OCI-M2 (cell line): Measurements from ENCODE around the gene PIAS3.
"Not testable (repeated sequence)": the region's sequence is repeated elsewhere in the genome, so short reads cannot be mapped to it uniquely, and the experiment has no call there.

Source experiments
- DNase-seq: peaks from one replicate; lab custom pipeline; 2025; ENCODE audit not compliant: unreplicated experiment; lab: John Stamatoyannopoulos, UW

Gene PIAS3

DNA sequence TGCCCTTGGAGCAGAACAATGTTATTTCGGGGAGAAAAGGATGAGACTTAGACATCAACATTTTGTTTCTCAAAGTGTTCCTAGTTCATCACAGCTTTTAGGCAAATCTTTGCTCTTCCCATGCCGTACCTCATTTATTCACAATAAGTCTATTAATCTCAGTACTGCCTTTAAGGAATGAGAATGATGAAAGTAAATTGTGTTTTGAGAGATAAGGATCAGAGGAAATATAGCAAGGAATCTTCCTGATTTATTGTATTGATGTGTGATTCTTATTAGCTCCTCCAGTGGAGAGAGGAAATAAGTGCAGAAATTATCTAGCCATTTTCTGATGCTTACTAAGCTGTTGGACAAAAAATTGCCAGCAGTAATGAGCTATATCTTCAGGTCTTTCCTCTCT, 32.9 kb downstream of the PIAS3 start:
- DNase-seq = no peak

- DNase-seq = no peak
Measured at GRCh38 chr1:145824499-145824842, 34.4 kb downstream of the PIAS3 start.

DNA sequence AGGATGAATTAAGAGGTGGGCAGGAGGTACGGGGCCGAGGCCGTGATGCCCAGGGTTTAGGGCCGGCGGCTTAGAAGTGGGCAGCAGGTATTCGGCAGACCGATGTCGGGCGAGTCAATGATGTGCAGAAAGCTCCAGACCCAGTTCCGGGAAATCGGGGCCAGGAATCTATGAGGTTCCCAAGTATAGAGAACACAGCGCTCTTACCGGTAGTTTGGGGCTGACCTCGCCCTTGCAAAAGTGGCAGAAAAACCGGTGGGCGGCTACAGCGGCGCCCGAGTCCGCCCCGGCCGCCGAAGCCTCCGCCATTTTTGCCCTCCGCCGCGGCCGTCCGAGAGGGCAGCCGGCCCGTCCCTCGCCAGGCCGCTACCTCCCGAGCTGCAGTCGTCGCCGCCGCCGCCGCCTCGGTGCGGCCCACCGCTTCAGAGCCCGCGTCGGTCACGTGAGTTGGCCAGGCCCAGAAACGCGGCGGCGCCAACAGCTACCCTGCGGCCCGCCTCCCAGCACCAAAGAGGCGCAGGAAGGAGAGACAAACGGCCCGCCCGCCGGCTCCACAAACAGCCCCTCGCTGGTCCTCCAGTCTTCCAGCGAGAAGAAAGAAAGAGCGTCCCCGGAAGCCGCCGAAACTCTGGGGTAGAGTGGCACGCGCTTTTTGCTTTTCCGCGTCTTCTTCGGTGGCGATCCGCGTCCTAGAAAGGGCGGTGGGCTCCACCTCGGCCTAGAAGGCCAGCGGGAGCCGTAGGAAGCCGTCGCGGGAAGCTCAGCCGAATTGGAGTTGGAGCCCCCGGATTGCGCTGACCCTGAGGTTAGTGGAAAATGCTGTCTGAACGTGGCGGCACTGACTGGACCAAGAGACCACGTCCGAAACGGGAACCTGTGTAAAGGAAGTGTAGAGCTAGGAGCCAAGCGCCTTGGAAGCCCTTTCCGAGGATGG, 35.0 kb downstream of the PIAS3 start, which contains the start of the genes POLR3C and RNF115:
Gene POLR3C (plus strand): TSS at position 636 of the 934 bp plus-strand sequence. CDS start 1,577 bp downstream, outside the sequence.
Gene RNF115 (minus strand): TSS at position 531 of the 934 bp plus-strand sequence. CDS start 222 bp downstream, at position 309.
- DNase-seq = no peak

- DNase-seq = not testable (repeated sequence)
Measured at GRCh38 chr1:145822779-145823331, 36.0 kb downstream of the PIAS3 start.

DNA sequence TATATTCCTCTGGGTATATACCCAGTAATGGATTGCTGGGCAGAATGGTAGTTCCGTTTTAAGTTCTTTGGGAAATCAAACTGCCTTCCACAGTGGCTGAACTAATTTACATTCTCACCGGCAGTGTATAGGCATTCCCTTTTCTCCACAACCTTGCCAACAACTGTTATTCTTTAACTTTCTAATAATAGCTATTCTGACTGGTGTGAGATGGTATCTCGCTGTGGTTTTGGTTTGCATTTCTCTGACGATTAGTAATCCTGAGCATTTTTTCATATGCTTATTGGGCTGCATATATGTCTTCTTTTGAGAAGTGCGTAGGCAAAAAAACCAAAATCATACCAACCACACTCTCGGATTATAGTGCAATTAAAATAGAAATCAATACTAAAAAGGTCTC, 40.8 kb downstream of the PIAS3 start:
- DNase-seq = not testable (repeated sequence)

DNA sequence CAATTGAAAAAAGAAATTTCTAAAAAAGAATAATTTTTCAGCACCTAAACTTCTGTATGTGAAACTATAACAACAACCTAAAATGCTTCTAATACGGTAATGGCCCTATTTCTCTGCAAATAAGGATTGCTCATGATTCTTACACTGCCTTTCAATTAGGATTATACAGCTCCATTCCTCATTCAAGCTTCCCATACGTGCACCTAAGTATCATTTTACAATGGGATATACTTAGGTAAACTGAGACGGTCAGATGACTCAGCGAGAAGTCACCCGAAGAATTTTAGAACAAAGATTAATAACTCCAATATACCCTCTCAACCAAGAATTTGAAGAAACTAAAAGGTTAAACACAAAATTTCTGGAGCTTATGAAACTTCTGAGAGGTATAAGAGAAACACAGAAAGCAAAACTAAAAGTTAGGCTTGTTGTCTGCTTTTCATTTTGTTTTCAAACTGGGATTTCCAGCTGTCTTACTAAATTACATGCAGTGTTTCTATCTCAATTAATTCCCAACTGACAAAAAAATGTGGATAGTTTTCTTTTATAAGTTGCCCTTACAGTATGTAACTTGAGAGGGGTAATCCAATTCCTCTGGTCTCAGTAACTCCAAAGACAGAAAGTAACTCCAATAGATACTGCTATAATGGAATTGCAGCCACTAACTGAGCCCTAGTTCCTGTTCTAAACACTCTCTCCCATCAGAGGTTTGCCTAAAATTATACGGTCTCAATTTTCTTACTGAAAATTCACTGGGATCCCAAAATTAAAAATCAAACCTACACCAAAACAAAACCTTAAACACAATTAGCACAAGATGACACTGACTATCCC, 45.7 kb downstream of the PIAS3 start:
- not testable (repeated sequence) for DNase-seq

GRCh38 chr1:145806844-145807243, 52.0 kb downstream of the PIAS3 start:
- DNase-seq = no peak

DNA sequence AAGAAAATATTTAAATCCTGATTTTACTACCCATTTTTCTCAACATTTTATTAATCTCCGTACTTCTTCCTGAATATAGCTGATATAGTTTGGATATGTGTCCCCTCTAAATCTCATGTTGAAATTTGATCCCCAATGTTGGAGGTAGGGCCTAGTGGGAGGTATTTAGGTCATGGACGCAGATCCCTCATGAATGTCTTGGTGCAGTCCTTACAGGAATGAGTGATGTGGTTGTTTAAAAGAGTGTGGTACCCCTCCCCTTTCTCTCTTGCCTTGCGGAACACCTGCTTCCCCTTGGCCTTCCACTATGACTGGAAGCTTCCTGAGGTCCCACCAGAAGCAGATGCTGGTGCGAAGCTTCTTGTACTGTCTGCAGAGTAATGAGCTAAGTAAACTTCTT, 52.5 kb downstream of the PIAS3 start:
- DNase-seq = no peak

DNA sequence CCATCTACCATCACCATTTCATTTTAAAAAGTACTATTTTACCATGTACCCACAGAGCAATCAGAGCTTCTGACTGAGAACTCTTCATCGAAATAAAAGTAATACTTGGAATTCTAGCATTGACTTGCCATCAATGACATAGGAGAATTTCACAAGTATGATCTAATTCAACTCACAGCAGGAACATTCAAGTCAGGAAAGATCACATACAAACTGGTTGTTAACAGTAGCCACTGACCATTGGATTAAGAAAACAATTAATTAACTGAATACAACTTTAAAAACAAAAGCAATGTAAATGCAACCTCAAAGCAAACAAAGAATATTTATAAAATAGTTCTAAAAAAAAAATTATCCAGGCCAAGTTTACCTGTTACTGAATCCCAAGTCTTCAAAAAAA, 53.8 kb downstream of the PIAS3 start:
- no peak for DNase-seq

GRCh38 chr1:145804235-145805045, 54.4 kb downstream of the PIAS3 start:
- no peak for DNase-seq

- no peak for DNase-seq
Measured at GRCh38 chr1:145799806-145800205, 59.1 kb downstream of the PIAS3 start.
